OCI-LY1 (cell line): ENCODE results near the gene SUPT16H.

ENCODE experiments used
- H2AFZ ChIP-seq: fragments of 200-600 bp; sonication (generic), shearing (Covaris generic); 2 replicates; pipeline ENCODE4 v1.6.0; 2014; ENCODE audit warnings: antibody characterized with exemption, mild to moderate bottlenecking, low read length
- H3F3A ChIP-seq: fragments of 200-600 bp; sonication (generic), shearing (Covaris generic); 2 replicates; pipeline ENCODE4 v1.6.0; 2014; ENCODE audit warnings: mild to moderate bottlenecking, antibody characterized with exemption, low read length, moderate library complexity; ENCODE audit not compliant: insufficient read depth
- H3K27ac ChIP-seq: fragments of 200-600 bp; sonication (generic); 2 replicates; pipeline ENCODE4 v1.5.1; 2014; ENCODE audit warnings: low read length, mixed run types, mild to moderate bottlenecking, low read depth; ENCODE audit not compliant: poor library complexity, severe bottlenecking
- H3K27me3 ChIP-seq: fragments of 200-600 bp; sonication (generic); 2 replicates; pipeline ENCODE4 v1.6.0; 2014; ENCODE audit warnings: antibody characterized with exemption, mild to moderate bottlenecking, low read length, moderate library complexity; ENCODE audit not compliant: insufficient read depth
- H3K36me3 ChIP-seq: fragments of 200-600 bp; sonication (generic); 2 replicates; pipeline ENCODE4 v1.6.1; 2014; ENCODE audit warnings: mild to moderate bottlenecking, antibody characterized with exemption, low read length, moderate library complexity, mixed read lengths; ENCODE audit not compliant: insufficient read depth
- H3K4me1 ChIP-seq: fragments of 200-600 bp; sonication (generic); 2 replicates; pipeline ENCODE4 v1.5.1; 2014; ENCODE audit warnings: mild to moderate bottlenecking, low read length, moderate library complexity; ENCODE audit not compliant: insufficient read depth, severe bottlenecking
- H3K4me2 ChIP-seq: fragments of 200-600 bp; sonication (generic), shearing (Covaris generic); 2 replicates; pipeline ENCODE4 v1.6.1; 2014; ENCODE audit warnings: low read length
- H3K4me3 ChIP-seq: fragments of 200-600 bp; sonication (generic); 2 replicates; pipeline ENCODE4 v1.5.1; 2014; ENCODE audit warnings: low read length, low read depth, mild to moderate bottlenecking, mixed read lengths; ENCODE audit not compliant: poor library complexity, severe bottlenecking
- H3K79me2 ChIP-seq: fragments of 200-600 bp; shearing (Covaris generic); 2 replicates; pipeline ENCODE4 v1.6.1; 2016; ENCODE audit warnings: mixed run types, low read length, mixed read lengths; ENCODE audit not compliant: insufficient read depth
- H3K9ac ChIP-seq: fragments of 200-600 bp; sonication (generic), shearing (Covaris generic); 2 replicates; pipeline ENCODE4 v1.6.1; 2014; ENCODE audit warnings: mild to moderate bottlenecking, low read length, mixed read lengths
- H3K9me2 ChIP-seq: fragments of 200-600 bp; sonication (generic), shearing (Covaris generic); 2 replicates; pipeline ENCODE4 v1.6.1; 2014; ENCODE audit warnings: low read depth, mild to moderate bottlenecking, low read length, mixed read lengths
- H3K9me3 ChIP-seq: fragments of 200-600 bp; shearing (Covaris generic); 2 replicates; pipeline ENCODE4 v1.6.1; 2014; ENCODE audit warnings: low read length, mixed read lengths
- H4K20me1 ChIP-seq: fragments of 200-600 bp; sonication (generic), shearing (Covaris generic); 2 replicates; pipeline ENCODE4 v1.6.0; 2016; ENCODE audit warnings: mild to moderate bottlenecking, low read length; ENCODE audit not compliant: insufficient read depth
- CTCF ChIP-seq: fragments of 200-600 bp; sonication (generic), shearing (Covaris generic); IDR thresholded peaks from 2 replicates; pipeline ENCODE4 v1.5.1; 2017; ENCODE audit warnings: mild to moderate bottlenecking, antibody characterized with exemption, low read length, moderate library complexity, mixed read lengths
- EZH2 ChIP-seq: fragments of 200-600 bp; sonication (generic), shearing (Covaris generic); IDR thresholded peaks from 2 replicates; pipeline ENCODE4 v1.8.0; 2017; ENCODE audit warnings: borderline replicate concordance, mixed run types, mild to moderate bottlenecking, antibody characterized with exemption, low read length, moderate library complexity, mixed read lengths

Gene SUPT16H

GRCh38 chr14:21350539-21350938 lies 33.3 kb downstream of the SUPT16H start:
- Histone ChIP-seq H3K4me3 (no peak overlapping the region), H3K9me2 (no peaks in the 10 kb centered on the region), H3K27ac (no peak overlapping the region)

GRCh38 chr14:21347201-21347600 lies 36.6 kb downstream of the SUPT16H start:
- Histone ChIP-seq H3K4me3 (no peak overlapping the region), H3K9me3 (no peaks in the 10 kb centered on the region)
- TF ChIP-seq EZH2 (no peak), CTCF (no peak)

More at GRCh38 chr14:21350539-21350938, 33.3 kb downstream of the SUPT16H start:
- Histone ChIP-seq H3K4me2 (no peak overlapping the region), H3K9me3 (no peaks in the 10 kb centered on the region), H3K4me1 (peaks cover 14% of the 10 kb centered on the region), H3F3A (no peaks in the 10 kb centered on the region), H4K20me1 (no peaks in the 10 kb centered on the region), H2AFZ (no peak overlapping the region), H3K9ac (no peak overlapping the region), H3K27me3 (no peaks in the 10 kb centered on the region; the same call in 1 of the 2 replicates), H3K79me2 (no peaks in the 10 kb centered on the region), H3K36me3 (peaks cover 50% of the 10 kb centered on the region)
- no peak for TF ChIP-seq CTCF
- no peak for TF ChIP-seq EZH2

DNA sequence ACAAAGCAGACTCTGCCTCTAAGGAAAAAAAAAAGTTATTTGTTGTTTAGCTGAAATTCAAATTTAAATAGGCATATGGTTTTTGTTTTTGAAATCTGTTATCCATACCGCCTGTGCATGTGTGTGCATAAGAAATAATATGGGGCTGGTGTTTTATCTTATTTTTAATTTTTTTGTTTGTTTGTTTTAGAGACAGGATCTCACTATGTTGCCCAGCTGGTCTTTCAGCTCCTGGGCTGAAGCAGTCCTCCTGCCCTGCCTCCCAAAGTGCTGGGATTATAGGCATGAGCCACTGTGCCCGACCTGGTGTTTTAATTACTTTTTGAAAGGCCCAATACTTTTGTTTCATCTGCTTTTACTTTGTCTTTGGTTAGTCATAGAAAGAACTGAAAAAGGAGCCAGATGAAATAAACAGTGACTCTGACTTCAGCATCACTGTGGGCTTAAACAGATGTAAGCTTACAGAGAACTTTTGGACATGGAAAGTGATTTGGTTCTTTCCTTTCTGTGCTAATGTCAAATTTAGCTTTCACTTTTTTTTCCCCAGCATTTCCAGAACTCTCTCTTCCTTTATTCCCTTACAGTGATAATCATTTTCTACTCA lies 37.2 kb downstream of the SUPT16H start:
- Histone ChIP-seq H3K27me3 (no peaks in the 10 kb centered on the region; the same call in 1 of the 2 replicates), H3K4me1 (no peaks in the 10 kb centered on the region), H3K4me2 (no peak overlapping the region), H4K20me1 (no peaks in the 10 kb centered on the region), H3K36me3 (peaks cover 13% of the 10 kb centered on the region), H2AFZ (no peak overlapping the region), H3K9ac (no peak overlapping the region), H3K79me2 (no peaks in the 10 kb centered on the region), H3K27ac (no peak overlapping the region), H3F3A (no peaks in the 10 kb centered on the region), H3K4me3 (no peak overlapping the region), H3K9me2 (no peaks in the 10 kb centered on the region), H3K9me3 (no peaks in the 10 kb centered on the region)
- TF ChIP-seq EZH2 (no peak), CTCF (no peak)

More at GRCh38 chr14:21347201-21347600, 36.6 kb downstream of the SUPT16H start:
- Histone ChIP-seq H3F3A (no peaks in the 10 kb centered on the region), H3K9me2 (no peaks in the 10 kb centered on the region), H4K20me1 (no peaks in the 10 kb centered on the region), H3K27ac (no peak overlapping the region), H3K4me2 (no peak overlapping the region), H3K9ac (no peak overlapping the region), H3K27me3 (no peaks in the 10 kb centered on the region; the same call in 1 of the 2 replicates), H2AFZ (no peak overlapping the region), H3K79me2 (no peaks in the 10 kb centered on the region), H3K4me1 (peaks cover under 1% of the 10 kb centered on the region), H3K36me3 (peaks cover 19% of the 10 kb centered on the region)
